ENCODE measurements around the gene ZNF785. TPM values are rescaled to one million over a fixed set of nuclear protein-coding genes. Genes with fewer than 3 reads are reported as not detected.

The ZNF785 gene
- total and polyA plus RNA-seq, 2 of the 13 experiments (the other 11 are each of a cell fraction or from before 2014, with no cell fraction given), result 0.01 TPM; not detected in 1

- peak; percentile 86 for TF ChIP-seq ZBTB43 (CRISPR knock-in tag; conservative IDR thresholded peaks at IDR 0.05)
- TF ChIP-seq NFIB (CRISPR knock-in tag; IDR thresholded peaks at IDR 0.05; ENCODE audit: borderline replicate concordance), result 0 out of 2 replicates have a peak, but pooled peaks have one; percentile 86
- TF ChIP-seq ATF5 (CRISPR knock-in tag; IDR thresholded peaks at IDR 0.05; ENCODE audit: low read depth), result peak; percentile 82; the same call in 1 of the 2 replicates
- peak; percentile 90 for TF ChIP-seq NR2F6 (IDR thresholded peaks at IDR 0.05)
- TF ChIP-seq NR2F6 (CRISPR knock-in tag; IDR thresholded peaks at IDR 0.05), result peak; percentile 94
- no peak; the same call in 1 of the 2 replicates for TF ChIP-seq ZNF552 (CRISPR knock-in tag; IDR thresholded peaks at IDR 0.05; ENCODE audit: borderline replicate concordance)
- TF ChIP-seq BCL6 (CRISPR knock-in tag; IDR thresholded peaks at IDR 0.05), result no peak; the same call in 1 of the 2 replicates
- peak; percentile 60 for TF ChIP-seq HDAC1 (CRISPR knock-in tag; IDR thresholded peaks at IDR 0.05)
- peak; percentile 96 for TF ChIP-seq KAT8 (CRISPR knock-in tag; IDR thresholded peaks at IDR 0.05)
- TF ChIP-seq ZUFSP (CRISPR knock-in tag; IDR thresholded peaks at IDR 0.05; ENCODE audit: borderline replicate concordance), result no peak
- TF ChIP-seq ZNF878 (CRISPR knock-in tag; IDR thresholded peaks at IDR 0.05), result peak; percentile 55
- TF ChIP-seq TRAFD1 (CRISPR knock-in tag; IDR thresholded peaks at IDR 0.05; ENCODE audit: borderline replicate concordance), result peak; percentile 96
- TF ChIP-seq ZNF33B (CRISPR knock-in tag; IDR thresholded peaks at IDR 0.05), result peak; percentile 56
- peak; percentile 87 for TF ChIP-seq FOXC1 (CRISPR knock-in tag; IDR thresholded peaks at IDR 0.05; ENCODE audit: borderline replicate concordance)
- TF ChIP-seq ZSCAN25 (CRISPR knock-in tag; IDR thresholded peaks at IDR 0.05), result 0 out of 2 replicates have a peak, but pooled peaks have one; percentile 25
- no peak; the same call in 1 of the 2 replicates for TF ChIP-seq HOXA5 (CRISPR knock-in tag; IDR thresholded peaks at IDR 0.05)
- TF ChIP-seq PLRG1 (conservative IDR thresholded peaks at IDR 0.05), result no peak
- TF ChIP-seq ZNF670 (CRISPR knock-in tag; IDR thresholded peaks at IDR 0.05; ENCODE audit: borderline replicate concordance), result peak; percentile 87
- TF ChIP-seq GPBP1L1 (CRISPR knock-in tag; IDR thresholded peaks at IDR 0.05), result no peak
- TF ChIP-seq ZMYM2 (CRISPR knock-in tag; IDR thresholded peaks at IDR 0.05), result peak; percentile 38; the same call in 1 of the 2 replicates
These were observed 27.3 kb downstream of the ZNF785 start, which contains the start of gene ZNF764 (continued) for GRCh38 chr16:30557957-30558788.
